Globus pallidus (tissue), 1 donor: ENCODE measurements around the gene LMNA.

ENCODE experiments used
- DNase-seq: peaks from one replicate; pipeline ENCODE4 v3.0.0-alpha.2; 2015; ENCODE audit warnings: low spot score

The LMNA gene

DNA sequence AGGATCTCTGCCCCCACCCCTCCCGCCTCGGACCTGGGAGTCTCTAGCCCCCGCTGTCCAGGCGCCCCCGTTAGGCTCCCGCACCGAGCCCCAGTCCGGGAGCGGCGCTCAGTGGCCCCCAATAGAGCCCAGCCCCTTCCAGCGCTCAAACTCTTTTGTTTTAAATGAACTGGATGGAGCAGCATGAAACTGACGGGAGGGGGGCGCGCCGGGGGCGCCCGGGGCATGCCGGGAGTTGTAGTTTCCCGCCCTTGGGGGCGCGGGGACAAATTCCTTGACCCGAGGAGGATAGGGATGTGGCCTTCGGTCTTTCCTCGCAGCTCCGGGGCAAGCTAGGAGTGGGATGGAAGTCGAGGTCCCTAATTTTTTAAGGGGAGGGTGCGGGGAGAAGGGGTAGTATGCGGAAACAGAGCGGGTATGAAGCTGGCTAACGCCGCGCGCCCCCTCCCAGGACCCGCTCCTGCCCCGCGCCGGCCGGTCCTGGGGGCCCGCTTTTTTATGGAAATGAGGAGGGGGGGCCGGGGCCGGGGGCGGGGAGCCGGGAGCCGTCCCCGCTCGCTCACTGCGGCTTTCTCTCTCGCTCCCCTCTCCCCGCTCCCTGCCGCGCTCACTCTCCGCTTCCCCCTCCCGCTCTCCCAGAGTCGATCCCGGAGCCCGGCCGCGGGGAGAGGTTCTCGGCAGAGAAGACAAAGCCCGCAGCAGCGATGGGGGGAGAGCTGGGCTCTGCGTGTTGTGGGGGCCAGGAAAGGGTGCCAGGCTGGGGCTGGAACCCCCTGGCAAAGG lies 32.0 kb upstream of the LMNA start, which contains the start of gene MEX3A:
TSS of gene MEX3A (minus strand) at position 157 of the 783 bp plus-strand sequence. CDS start 467 bp downstream, outside the sequence.
- peak; percentile 64 for DNase-seq

GRCh38 chr1:156083800-156084790 lies 30.4 kb upstream of the LMNA start:
- DNase-seq, result no peak

DNA sequence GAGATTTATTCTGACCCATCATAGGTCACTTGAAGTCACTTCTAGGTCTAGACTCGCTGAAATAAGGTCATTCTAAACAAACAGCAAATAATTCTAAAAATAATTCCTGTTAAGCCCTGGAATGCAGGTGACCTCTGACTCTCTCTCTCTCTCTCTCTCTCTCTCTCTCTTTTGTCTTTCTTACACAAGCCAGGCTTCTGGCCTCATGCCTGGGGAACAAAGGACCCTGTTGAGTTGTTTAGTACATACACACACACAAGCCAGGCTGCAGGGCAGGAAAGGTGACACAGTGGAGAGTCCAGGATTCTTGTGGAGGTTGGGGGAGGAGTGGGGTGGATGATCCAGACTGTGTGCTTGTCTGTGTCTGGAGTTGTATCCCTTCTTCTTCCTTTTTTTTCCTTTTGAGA lies 28.3 kb upstream of the LMNA start:
- no peak for DNase-seq

GRCh38 chr1:156089704-156090103 lies 24.8 kb upstream of the LMNA start:
- DNase-seq, result no peak

- DNase-seq, result no peak
Measured at GRCh38 chr1:156090138-156090839, 24.2 kb upstream of the LMNA start.

DNA sequence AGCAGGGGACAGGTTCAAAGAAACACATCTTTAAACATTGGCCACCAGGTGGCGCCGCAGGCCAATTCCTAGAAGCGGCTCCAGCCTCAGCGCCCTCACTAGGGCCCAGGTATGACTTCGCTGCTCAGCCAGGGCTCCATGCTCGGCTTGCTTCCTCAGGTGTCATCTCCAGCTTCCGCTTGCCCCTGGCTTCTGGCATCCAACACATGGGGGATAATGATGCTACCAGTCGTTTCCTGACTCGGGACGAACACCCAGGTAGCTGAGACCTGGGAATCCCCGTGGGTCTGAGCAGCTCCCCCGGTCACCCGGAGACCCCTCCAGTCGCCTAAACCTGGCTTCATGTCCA lies 23.7 kb upstream of the LMNA start:
- DNase-seq, result peak; percentile 73

- no peak for DNase-seq
Measured at GRCh38 chr1:156091610-156092009, 22.9 kb upstream of the LMNA start.

GRCh38 chr1:156095906-156096508 lies 18.5 kb upstream of the LMNA start:
- DNase-seq, result no peak

- DNase-seq, result peak; percentile 82
Measured at GRCh38 chr1:156096640-156097391, 17.7 kb upstream of the LMNA start.

DNA sequence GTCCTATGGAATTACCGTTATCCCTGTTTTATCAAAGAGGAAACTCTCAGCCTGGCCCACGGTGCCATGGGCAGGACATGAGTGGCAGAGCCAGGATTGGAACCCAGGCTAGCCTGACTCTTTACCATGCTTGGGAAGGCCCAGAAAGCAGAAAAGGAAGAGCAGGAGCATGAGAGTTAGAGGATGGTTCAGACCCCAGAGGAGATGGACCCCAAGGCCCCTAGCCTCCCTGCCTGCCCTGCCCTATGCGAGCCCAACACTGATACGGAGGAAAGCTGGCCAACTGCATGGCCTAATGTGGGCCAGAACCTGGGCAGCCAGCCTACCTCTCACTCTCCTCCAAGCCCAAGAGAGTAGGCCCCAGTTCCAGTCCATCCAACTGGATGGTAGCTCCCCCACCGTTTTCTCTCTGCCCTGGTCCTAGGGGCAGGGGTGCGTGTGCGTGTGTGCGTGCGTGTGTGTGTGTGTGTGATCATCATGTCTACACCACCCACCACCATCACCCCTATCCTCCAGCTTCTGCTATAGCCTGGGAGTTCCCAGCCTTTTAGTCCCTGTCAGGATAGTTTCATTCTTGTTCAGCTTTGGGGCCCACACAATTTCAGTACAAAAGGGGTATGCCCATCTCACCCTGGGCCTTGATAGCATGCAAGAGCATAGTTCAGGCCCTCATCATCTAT lies 16.9 kb upstream of the LMNA start:
- DNase-seq, result no peak

DNA sequence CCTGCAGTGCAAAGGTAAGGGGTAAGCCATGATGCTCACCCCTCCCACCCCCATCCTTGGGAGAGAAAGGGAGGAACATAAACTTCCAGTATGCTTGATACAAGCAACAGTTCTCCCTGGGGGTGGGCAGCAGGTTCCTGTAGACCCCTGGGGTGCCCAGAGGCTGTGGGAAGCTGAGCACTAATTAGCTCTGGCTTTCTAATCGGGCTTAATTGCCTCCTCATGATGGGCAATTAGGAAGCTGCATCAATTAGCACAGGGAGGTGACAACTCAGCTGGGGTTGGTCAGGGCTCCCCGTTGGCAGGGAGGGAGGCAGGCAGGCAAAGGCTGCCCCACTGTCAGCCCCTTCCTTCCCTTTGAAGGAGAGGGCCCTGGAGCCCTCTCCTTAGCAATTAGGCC lies 15.7 kb upstream of the LMNA start:
- no peak for DNase-seq

DNA sequence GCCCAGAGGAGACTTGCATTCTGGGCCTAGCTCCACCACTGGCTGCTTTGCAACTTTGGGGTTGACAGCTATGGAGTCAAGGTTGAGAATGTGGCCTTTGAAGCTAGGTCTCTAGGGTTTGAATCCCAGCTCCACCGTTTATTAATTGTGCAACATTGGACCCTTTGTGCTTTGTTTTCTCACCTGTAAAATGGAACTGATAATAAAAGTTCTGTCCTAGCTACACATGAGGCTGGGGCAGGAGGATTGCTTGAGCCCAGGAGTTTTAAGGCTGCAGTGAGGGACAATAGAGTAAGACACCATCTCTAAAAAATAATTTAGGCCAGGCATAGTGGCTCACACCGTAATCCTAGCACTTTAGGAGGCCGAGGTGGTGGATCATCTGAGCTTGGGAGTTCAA lies 15.2 kb upstream of the LMNA start:
- no peak for DNase-seq

DNA sequence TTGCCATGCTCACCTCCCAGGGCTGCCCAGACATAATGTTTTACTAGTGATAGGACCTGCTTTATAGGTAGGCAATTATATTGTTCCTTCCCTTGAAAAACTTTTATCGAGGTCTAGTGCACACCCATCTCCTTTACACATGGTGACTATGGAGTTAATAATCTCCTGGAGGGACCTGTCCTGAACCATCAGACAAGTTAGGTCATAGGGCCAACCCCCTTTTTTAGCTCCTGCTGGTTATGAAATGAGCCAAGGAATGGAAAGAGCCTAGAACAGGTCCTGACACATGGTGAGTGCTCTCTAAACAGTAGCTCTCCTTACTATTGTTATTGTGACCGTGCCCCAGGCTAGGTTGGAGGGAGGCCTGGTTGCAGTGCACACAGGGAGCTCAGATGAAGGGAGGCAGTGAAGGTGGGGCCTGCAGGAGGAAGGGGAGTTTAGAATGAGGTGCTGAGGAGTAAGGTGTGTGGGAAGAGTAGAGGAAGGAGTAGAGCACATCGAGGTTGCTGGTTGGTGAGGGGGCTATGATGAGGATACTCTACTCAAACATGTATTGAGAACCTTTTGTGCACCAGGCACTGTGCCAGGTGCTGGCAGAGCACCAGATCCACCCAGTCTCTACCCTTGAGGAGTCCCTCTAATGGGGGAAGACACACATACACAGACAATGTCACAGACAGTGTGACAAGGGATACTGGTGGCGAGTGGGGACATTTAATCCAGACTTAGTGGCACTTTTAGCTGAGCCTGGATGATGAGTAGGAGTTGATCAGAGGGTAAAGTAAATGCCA lies 14.1 kb upstream of the LMNA start:
- no peak for DNase-seq

GRCh38 chr1:156101880-156102279 lies 12.6 kb upstream of the LMNA start:
- DNase-seq, result no peak

DNA sequence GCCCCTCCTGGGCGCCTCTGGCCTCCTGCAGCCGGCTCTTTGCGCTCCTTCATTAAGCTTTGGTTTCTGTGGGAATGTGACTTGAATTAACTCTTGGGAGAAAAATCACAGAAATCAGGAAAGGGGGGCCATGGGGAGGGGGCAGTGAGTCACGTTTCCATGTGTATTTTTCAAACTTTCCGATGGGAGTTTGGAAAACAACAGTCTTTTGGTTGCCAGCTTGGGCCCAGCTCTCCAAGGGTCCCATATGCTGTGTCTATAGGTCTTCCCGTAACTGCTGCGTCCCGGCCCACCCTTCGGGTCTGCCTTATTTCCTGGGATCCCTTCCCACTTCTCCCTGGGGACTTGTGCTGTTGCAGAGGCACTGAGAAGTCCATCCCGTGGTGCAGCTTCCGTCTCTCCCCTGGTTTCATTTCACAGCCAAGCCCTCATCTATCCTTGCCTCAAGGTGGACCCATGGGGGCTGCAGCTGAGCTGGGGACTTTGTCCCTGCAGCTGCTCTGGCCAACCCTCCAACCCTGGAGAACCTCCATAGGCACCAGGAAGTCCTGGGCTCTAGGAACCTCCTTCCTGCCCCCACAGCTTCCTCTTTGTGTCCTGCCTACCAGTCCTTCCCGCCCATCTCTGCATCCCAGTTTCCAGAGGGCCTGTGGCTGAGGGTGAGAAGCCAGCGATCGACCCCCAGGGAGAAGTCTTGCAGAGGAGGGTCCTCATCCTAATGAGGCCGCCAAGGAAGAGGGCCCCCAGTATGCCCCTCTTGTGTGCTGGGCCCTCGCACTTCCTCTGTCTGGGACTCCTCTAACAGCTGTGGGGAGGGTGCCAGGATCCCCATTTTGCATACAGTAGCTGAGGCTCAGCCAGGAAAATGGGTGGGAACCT lies 11.6 kb upstream of the LMNA start:
- DNase-seq, result no peak

- DNase-seq, result no peak
Measured at GRCh38 chr1:156103521-156103947, 11.0 kb upstream of the LMNA start.

DNA sequence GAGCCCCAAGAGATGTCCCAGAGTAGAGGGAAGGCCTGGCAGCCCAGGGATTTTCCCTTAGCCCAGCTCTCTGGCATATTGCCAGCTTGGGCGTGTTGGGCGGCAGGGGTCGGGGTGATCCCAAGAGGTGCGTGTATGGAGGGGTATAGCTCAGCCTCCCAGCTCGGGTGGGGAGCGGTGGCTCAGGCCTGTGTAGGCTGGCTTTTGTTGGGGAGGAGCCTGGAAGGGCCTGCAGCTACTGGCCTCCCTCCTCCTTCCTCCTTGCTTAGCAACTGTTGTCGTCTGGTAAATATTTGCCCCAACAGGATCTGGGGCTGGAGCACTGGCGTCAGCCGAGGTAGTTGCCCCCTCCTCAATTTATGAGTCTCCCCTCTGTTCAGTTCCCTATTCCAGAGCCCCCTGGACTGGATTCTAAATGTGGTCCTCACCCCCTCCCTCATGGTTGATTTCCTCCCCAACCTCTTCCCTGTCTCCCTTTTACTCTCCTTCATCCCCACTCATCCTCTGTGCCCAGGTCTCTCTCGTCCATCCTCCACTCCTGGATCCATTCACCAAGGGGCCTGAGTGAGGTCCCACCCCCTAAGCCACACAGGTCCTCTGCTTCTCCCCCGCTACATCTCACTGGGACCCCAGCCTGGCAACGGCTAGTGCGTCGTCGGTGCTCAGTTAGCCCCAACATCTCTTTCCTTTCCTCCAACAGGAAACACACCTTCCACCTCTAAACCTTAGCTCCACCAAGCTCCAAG lies 10.3 kb upstream of the LMNA start:
- no peak for DNase-seq
